GM19455 (cell line): ENCODE data around the gene LTBP2.

Source experiments
- ATAC-seq: cut with Tn5 transposase; IDR thresholded peaks from one replicate; pipeline ENCODE4 v1.9.1; 2021; ENCODE audit not compliant: unreplicated experiment

The LTBP2 gene

GRCh38 chr14:74611650-74612349, at the start of gene LTBP2:
LTBP2 (minus strand) TSS chr14:74612237; CDS start chr14:74611944, 293 bp downstream.
- ATAC-seq: peak; percentile 15

DNA sequence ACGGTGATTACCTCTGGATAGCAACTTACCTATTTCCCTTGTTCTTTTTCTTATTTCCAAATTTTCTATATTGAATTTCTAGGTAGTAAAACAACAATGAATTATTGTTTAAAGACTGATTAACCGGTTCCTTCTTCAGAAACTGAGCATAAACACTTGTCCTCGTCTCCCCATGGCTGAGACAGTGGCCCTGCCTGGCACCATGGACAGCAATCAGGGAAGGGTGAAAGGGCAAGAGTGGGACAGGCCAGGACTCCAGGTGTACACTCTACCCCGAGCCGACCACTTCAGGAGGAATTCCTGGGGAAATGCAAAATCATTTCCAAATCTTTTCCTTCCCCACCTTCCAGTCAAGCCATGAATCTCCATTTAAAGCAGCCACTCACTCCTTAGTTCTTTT, 48.8 kb upstream of the LTBP2 start:
- ATAC-seq: no peak

GRCh38 chr14:74660167-74660566, 48.1 kb upstream of the LTBP2 start:
- ATAC-seq: no peak

GRCh38 chr14:74658535-74659131, 46.6 kb upstream of the LTBP2 start:
- no peak for ATAC-seq

DNA sequence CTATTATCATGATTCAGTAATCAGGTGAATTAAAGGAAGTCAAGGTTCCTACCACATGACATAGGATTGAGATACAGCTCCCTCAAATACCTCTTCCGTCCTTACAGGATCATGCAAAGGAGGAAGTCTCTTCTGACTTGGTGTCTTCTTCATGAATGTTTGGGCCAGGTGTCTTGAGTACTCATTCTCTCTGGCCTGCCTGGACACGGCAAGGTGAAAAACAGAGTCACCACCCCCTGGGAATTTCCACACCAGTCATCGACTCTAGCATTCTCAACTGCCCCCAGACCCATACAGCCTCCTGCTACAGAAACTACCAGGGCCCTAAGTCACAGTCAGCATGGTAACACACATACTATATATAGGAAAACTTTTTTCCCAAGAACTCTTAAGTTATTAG, 44.9 kb upstream of the LTBP2 start:
- ATAC-seq: no peak

DNA sequence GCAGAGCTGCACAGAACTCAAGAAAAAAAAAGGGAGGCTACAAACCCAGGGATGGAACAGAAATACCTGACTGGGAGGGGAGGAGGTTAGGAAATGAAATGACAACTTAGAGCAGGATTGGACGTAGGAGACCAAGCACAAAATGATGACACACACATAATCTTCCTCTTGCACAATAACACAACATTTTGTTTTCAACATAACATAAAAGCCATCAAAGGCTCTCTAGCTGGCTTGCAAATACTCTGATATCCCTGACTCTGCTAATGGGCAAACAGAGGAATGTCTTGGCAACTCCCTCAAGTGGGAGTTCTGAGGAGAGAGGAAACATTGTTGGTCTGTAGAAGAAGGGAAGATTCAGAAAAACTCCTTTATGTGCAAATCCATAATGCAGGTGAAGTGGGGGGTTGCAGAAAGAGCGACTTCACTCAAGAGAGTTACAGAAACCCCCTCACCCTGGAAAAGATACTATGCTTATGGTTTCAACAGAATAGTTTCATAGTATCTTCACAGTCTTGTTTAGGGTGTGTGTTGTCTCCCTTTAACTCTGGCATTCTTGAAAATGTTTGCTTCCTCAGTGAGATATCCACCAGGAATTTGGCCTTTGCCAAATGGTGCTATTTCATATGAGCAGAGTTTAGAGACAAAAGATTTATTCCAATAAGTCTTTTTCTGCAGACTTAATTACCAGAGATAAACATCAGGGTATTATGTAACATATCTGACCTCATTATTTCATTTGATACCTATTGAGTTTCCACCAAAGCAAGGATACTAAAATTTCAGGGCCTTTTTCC, 43.8 kb upstream of the LTBP2 start:
- no peak for ATAC-seq

DNA sequence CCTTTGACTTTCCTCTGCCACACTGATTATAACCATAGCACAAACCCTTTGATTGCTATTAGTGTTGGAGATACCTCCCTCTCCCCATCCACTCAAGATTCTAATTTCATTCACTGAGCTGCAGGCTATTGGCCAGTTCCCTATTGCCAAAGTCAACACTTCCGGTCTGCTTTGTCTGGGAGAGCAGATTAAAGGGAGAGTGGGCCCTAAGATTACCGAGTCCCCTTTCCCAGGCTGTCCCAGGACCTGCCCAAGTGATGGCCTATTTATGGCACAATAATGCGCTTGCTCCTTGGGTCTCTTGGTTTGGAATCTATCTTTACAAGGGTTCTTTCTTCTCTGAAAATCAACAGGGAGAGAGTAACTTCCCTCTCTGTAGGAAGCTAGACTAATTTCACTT, 42.9 kb upstream of the LTBP2 start:
- no peak for ATAC-seq

DNA sequence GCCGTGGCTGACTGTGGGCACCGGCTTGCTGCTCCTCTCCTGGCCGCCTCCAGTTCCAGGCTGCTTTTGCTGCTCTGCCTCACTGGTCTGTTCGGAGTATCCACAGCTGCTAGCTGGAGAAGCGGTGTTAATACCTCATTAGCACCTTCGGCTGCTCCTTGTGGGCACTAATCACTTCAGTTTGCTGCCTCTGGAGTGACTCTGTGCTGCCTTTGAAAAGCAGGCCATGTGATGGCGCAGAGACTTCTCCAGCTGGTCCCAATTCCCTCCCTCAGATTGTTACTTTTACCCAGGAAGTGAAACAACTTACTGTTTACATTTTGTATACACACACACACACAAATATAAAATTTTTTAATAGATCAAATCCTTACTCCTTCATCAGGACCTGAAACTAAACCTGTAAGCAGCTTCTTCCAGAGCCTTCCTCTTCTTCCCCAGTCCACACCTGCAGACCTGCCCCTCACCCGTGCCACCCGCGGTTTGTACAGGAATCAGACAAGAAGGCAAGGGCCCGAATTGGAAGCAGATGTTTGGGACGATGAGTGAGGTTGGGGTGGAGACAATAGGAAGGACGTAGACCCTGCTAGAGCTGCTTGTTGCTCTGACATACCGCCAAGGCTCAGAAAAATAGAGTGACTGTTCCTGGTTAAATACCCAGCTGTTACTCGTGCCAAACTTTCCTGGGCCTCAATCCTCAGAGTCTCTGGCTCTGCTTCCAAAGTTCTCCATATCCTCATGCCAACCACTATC, 41.5 kb upstream of the LTBP2 start:
- ATAC-seq: no peak

DNA sequence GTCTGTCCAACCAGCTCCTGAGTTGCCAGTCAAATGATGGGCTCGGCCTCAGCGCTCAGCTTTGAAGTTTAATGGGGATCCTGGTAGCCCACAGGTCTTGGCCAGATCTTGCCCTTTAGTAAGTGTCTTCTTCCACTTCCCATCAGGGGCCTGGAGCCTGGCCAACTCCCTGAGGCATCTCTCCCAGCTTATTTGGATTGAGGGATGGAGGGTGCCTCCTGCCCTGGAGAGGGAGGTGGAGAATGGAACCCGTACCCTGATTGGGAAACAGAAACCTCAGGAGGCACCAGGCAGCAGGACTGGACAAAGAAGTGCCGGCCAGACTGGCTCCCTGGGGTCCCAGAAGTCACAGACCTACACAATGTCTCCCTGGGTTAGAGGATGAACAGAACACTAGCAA, 40.5 kb upstream of the LTBP2 start:
- no peak for ATAC-seq

- ATAC-seq: no peak
Measured at GRCh38 chr14:74650927-74651686, 39.1 kb upstream of the LTBP2 start.

DNA sequence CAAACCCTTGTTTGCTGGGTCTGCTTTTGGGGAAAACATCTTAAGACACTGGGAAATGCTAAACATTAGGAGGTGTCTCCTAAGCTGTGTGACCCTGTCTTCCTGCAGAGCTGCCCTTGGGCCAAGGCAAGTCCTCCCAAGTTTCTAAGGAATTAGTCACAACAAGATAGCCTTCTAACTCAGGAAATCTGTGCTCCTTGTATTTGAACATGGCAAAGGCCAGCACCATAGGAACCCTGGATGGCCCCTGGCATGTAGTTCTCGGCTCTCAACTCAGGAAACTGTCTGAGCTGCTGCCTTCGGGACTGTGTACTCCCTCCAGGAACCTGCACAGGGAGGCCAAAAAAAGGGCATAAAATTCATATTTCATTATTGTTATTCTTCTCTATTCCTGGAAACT, 37.6 kb upstream of the LTBP2 start:
- no peak for ATAC-seq

DNA sequence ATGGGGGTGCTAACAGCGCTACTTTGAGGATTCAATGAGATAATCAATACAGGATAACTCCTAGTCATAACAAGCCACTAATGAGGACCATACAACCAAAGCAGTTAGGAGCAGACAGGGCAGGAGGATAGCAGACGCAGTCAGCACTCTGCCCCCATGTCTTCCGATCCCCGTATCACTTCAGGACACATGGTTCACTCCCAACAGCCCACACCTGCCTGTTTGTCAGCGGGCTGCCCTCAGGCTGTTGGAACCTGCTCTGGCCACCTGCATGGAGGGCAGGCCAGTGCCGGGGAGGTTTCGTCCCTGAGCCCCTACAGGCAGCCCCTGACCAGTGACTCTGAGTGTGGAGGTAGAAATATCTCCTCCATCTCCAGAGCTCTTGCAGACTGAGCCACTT, 37.1 kb upstream of the LTBP2 start:
- no peak for ATAC-seq

DNA sequence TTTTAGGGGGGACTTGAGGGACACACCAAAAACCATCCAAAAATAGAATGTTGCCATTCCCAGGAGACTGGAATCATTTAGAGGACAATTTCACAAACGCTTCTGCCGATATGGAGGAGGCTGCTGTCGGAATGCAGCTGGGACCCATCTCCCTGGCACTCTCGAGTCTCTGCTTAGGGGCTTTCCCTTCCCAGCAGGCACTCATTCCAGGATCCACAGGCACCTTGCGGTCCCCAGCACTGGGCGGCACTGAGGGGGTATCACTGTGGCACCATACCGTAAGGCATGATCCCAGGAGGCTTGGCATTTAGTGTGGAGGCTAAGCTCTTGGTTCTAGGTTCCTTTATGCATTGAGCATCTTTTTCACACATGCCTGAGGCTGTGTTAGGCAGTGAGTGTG, 36.6 kb upstream of the LTBP2 start:
- no peak for ATAC-seq

DNA sequence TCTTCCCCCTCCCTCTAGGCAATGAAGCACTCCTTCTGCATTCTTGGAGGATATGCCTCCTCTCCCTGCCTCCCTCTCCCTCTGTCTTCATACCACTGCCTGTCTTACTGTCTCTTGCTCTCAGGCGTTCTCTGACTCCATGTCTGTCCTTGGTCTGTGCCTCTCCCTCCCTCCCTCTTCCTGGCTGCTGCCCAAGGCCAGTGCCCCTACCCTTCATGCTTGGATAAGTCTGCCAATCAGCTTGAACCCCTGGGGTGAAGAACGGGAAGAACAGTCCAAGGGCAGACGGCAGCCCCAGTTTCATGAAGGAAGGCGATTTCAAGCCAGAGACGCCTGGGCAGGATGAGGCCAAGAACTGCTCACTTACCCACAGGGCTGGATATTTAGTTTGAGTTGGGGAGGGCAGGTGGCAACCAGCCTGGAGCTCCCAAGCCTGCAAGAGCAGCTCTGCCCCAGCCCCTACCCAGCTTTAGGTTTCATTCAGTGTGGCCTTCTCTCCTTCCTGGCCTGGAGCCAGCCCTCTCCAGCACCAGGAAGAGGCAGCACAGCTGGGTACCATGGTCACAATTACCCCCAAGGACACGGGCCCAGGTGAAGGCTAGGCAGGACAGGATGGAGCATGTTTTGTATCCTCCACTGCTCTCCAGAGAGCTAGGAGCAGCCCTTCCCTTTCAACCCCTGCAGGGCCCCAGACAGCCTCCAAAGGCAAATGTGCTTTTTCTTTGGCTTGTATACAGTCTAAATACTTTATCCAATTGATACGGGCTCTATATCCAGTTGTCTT, 35.8 kb upstream of the LTBP2 start:
- ATAC-seq: no peak

- ATAC-seq: no peak
Measured at GRCh38 chr14:74647061-74647677, 35.1 kb upstream of the LTBP2 start.

- ATAC-seq: no peak
Measured at GRCh38 chr14:74645756-74646470, 33.9 kb upstream of the LTBP2 start.

DNA sequence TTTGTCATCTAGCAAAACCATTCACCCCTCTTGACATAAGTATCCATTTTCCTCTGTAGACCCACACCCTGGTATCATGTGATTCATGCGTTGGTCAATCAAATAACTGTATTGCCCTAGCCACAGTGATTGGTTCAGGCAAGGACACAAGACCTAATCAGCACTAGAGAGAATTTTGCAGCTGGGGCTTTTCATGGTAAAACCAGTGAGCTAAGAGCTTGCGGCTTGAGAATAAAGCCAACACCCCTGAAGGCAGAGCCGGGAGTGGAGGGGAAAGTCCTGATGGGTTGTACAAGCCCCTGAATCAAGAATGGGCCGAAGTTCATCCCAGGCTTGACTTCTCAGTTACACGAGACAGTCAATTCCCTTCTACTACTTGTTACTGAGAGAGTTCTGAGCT, 33.2 kb upstream of the LTBP2 start:
- ATAC-seq: no peak

DNA sequence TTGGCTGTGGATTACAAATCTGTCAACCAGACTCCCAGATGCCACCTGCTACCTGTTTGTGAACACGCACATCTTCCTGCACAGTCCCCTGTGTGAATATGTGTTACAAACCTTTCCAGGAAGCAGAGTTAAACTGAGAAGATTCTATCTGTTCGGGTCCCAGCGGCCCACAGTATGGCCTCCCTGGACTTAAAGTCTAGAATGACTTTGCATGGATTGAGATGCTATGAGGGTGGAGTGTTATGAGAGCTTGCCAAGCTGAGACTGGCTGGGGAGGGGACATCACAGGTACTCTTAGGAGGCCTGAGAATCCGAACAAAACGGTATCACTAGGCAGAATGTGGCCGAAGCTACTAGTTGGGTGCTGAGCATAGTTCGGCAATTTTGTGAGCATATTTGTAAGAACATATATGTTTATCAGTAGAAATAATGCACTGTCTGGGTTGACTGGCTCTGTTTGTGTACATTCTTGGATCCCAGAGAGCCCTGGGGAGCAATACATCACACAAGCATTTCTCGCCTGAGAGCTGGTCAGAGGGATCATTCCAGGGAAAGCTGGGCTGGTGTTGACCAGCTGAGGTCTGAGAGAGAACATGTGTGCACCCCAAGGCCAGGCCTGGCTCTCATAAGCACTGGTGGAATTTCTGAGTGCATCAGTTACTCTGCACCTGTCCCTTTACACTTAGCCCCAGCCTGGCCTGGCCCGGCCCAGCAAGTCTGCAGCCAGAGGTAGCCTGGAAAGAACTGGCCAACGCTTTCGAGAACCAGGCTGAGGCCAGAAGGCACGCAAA, 29.8 kb upstream of the LTBP2 start:
- no peak for ATAC-seq
